ENCODE results near the gene MTFP1.
A peak's percentile ranks its signal among the peaks of the same experiment; 100 is the strongest.
"Not testable (repeated sequence)": the region's sequence is repeated elsewhere in the genome, so short reads cannot be mapped to it uniquely, and the experiment has no call there.

MTFP1 gene

GRCh38 chr22:30455075-30455840 is 29.7 kb downstream of the MTFP1 start:
- no peak for DNase-seq

GRCh38 chr22:30457981-30458380 is 32.4 kb downstream of the MTFP1 start:
- peak in 9 of 14 donors; percentile 2 to 89 (median 28) for DNase-seq

- no peak for DNase-seq
These were observed 33.8 kb downstream of the MTFP1 start for GRCh38 chr22:30459181-30460052.

GRCh38 chr22:30460147-30460546 is 34.6 kb downstream of the MTFP1 start:
- DNase-seq = no peak

GRCh38 chr22:30460555-30460954 is 35.0 kb downstream of the MTFP1 start:
- DNase-seq = not testable (repeated sequence)

- no peak for DNase-seq
These were observed 43.6 kb downstream of the MTFP1 start for GRCh38 chr22:30469165-30469564.

GRCh38 chr22:30470655-30471054 is 45.1 kb downstream of the MTFP1 start:
- no peak for DNase-seq

GRCh38 chr22:30471616-30472318 is 46.2 kb downstream of the MTFP1 start, which contains the start of gene SEC14L3:
SEC14L3 (minus strand) TSS chr22:30472017; CDS start chr22:30471958, 59 bp downstream.
- no peak for DNase-seq

- no peak for DNase-seq
These were observed 47.6 kb downstream of the MTFP1 start for GRCh38 chr22:30472994-30473720.

GRCh38 chr22:30474121-30474520 is 48.6 kb downstream of the MTFP1 start:
- DNase-seq = no peak

GRCh38 chr22:30474683-30475424 is 49.3 kb downstream of the MTFP1 start:
- DNase-seq = no peak

Measured in C1 segment of cervical spinal cord (tissue), 14 donors.